HFF-Myc (cell line): Measurements from ENCODE around the gene POLK.
"Not testable (repeated sequence)": the region's sequence is repeated elsewhere in the genome, so short reads cannot be mapped to it uniquely, and the experiment has no call there.

Experiments used
- DNase-seq: peaks from one replicate; pipeline ENCODE4 v3.0.0-alpha.2; 2011; ENCODE audit warnings: low read depth; ENCODE audit errors: extremely low read depth
- H3K4me3 ChIP-seq: replicated peaks from 2 replicates; pipeline ENCODE4 v1.5.1; 2011; ENCODE audit warnings: low read depth, mild to moderate bottlenecking, control low read depth, low read length
- TF ChIP-seq, protein P1 (sequence below): IDR thresholded peaks from 2 replicates; pipeline ENCODE4 v1.5.1; 2012; ENCODE audit warnings: mild to moderate bottlenecking, low read depth, low read length, control low read depth; ENCODE audit errors: missing control alignments

The POLK gene

DNA sequence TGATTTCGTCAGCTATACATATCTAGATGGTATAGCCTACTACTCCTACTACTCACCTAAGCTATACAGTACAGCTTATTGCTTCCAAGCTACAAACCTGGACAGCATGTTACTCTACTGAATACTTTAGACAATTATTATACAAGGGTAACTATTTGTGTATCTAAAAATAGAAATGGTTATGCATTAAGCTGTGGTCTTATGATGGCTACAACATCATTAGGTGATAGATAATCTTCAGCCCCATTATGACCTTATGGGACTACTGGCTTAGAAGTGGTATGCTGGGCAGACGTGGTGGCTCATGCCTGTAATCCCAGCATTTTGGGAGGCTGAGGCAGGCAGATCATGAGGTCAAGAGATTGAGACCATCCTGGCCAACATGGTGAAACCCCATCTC lies 40.5 kb upstream of the POLK start:
- H3K4me3 ChIP-seq: no peak overlapping the region
- TF ChIP-seq, protein P1, sequence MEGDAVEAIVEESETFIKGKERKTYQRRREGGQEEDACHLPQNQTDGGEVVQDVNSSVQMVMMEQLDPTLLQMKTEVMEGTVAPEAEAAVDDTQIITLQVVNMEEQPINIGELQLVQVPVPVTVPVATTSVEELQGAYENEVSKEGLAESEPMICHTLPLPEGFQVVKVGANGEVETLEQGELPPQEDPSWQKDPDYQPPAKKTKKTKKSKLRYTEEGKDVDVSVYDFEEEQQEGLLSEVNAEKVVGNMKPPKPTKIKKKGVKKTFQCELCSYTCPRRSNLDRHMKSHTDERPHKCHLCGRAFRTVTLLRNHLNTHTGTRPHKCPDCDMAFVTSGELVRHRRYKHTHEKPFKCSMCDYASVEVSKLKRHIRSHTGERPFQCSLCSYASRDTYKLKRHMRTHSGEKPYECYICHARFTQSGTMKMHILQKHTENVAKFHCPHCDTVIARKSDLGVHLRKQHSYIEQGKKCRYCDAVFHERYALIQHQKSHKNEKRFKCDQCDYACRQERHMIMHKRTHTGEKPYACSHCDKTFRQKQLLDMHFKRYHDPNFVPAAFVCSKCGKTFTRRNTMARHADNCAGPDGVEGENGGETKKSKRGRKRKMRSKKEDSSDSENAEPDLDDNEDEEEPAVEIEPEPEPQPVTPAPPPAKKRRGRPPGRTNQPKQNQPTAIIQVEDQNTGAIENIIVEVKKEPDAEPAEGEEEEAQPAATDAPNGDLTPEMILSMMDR: no peak
- no peak for DNase-seq

- no peak overlapping the region for H3K4me3 ChIP-seq
- TF ChIP-seq, protein P1: no peak
- DNase-seq: no peak
Measured at GRCh38 chr5:75472973-75473372, 38.7 kb upstream of the POLK start.

GRCh38 chr5:75473463-75473862 lies 38.2 kb upstream of the POLK start:
- H3K4me3 ChIP-seq: no peak overlapping the region
- TF ChIP-seq, protein P1: no peak
- no peak for DNase-seq

DNA sequence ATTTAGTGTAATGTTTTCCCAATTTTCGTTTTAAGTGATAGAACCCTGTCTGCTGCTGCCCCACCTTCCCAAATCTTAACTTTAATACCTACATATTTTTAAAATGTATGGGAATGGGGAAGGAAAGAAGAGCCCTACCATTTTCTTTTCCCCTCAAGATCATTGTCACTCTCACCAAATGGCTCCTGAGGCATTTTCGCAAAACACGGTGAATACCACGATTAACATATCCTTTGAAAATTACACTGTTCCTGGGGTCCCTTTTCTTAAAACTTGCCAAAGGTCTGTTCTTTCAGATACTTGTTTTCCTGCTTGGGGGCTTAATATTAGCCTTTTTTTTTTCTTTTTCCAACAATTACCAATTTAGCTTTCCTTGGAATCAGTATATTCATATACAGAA lies 36.3 kb upstream of the POLK start:
- no peak overlapping the region for H3K4me3 ChIP-seq
- no peak for DNase-seq
- TF ChIP-seq, protein P1: no peak

GRCh38 chr5:75481024-75481423 lies 30.7 kb upstream of the POLK start:
- TF ChIP-seq, protein P1: no peak
- no peak overlapping the region for H3K4me3 ChIP-seq
- no peak for DNase-seq

- TF ChIP-seq, protein P1: no peak
- no peak for DNase-seq
- no peak overlapping the region for H3K4me3 ChIP-seq
Measured at GRCh38 chr5:75482482-75482881, 29.2 kb upstream of the POLK start.

DNA sequence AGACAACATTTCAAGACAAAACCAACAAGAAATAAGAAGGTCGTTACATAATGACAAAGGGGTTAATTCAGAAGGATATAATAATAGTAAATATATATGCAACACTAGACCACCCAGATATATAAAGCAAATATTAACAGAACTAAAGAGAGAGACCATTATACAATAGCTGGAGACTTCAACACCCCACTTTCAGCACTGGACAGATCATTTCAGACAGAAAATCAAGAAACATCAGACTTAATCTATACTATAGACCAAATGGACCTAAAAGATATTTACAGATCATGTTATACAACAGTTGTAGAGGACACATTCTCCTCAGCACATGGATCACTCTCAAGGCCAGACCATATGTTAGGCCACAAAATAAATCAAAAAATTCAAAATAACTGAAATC lies 27.1 kb upstream of the POLK start:
- TF ChIP-seq, protein P1: no peak
- H3K4me3 ChIP-seq: no peak overlapping the region
- DNase-seq: no peak

DNA sequence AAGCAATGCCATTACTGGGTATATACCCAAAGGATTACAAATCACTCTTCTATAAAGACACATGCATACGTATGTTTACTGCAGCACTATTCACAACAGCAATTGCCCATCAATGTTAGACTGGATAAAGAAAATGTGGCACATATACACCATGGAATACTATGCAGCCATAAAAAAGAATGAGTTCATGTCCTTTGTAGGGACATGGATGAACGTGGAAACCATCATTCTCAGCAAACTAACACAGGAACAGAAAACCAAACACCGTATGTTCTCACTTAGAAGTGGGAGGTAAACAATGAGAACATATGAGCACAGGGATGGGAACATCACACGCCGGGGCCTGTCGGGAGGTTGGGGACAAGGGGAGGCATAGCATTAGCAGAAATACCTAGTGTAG lies 21.8 kb upstream of the POLK start:
- DNase-seq, H3K4me3 ChIP-seq: not testable (repeated sequence)
